ENCODE measurements around the gene HRH1.
"Not testable (repeated sequence)": the region's sequence is repeated elsewhere in the genome, so short reads cannot be mapped to it uniquely, and the experiment has no call there.

Gene HRH1

GRCh38 chr3:11140713-11141104 lies 13.6 kb upstream of the HRH1 start:
- in situ Hi-C loops (cut with HindIII; ENCODE audit: low sequenced_read_pairs) = loop anchor here (5.0 kb wide), 1 partner anchor 62 kb away; no protein-coding TSS in a partner anchor

- in situ Hi-C loops (cut with HindIII; ENCODE audit: low sequenced_read_pairs) = loop anchor here (5.0 kb wide), 1 partner anchor 59 kb away; no protein-coding TSS in a partner anchor
Measured at GRCh38 chr3:11143476-11143875, 10.8 kb upstream of the HRH1 start.

- in situ Hi-C loops (cut with HindIII; ENCODE audit: low sequenced_read_pairs) = loop anchor here (5.0 kb wide), 1 partner anchor 57 kb away; no protein-coding TSS in a partner anchor
Measured at GRCh38 chr3:11144996-11145395, 9.3 kb upstream of the HRH1 start.

GRCh38 chr3:11145888-11146287 lies 8.4 kb upstream of the HRH1 start:
- in situ Hi-C loops (cut with HindIII; ENCODE audit: low sequenced_read_pairs) = no loop called here

- in situ Hi-C loops (cut with HindIII; ENCODE audit: low sequenced_read_pairs) = no loop called here
Measured at GRCh38 chr3:11146773-11147660, 7.3 kb upstream of the HRH1 start.

- in situ Hi-C loops (cut with HindIII; ENCODE audit: low sequenced_read_pairs) = no loop called here
Measured at GRCh38 chr3:11150256-11150655, 4.0 kb upstream of the HRH1 start.

GRCh38 chr3:11152301-11152700 lies 2.0 kb upstream of the HRH1 start:
- in situ Hi-C loops (cut with HindIII; ENCODE audit: low sequenced_read_pairs) = no loop called here

- in situ Hi-C loops (cut with HindIII; ENCODE audit: low sequenced_read_pairs) = no loop called here
Measured at GRCh38 chr3:11154953-11155325, 646 bp downstream of the HRH1 start.

GRCh38 chr3:11155341-11156025 lies 1.2 kb downstream of the HRH1 start:
- in situ Hi-C loops (cut with HindIII; ENCODE audit: low sequenced_read_pairs) = no loop called here

- in situ Hi-C loops (cut with HindIII; ENCODE audit: low sequenced_read_pairs) = no loop called here
Measured at GRCh38 chr3:11156026-11156410, 1.7 kb downstream of the HRH1 start.

GRCh38 chr3:11157421-11157820 lies 3.1 kb downstream of the HRH1 start:
- in situ Hi-C loops (cut with HindIII; ENCODE audit: low sequenced_read_pairs) = no loop called here

- in situ Hi-C loops (cut with HindIII; ENCODE audit: low sequenced_read_pairs) = no loop called here
Measured at GRCh38 chr3:11159421-11159904, 5.2 kb downstream of the HRH1 start.

GRCh38 chr3:11161666-11162065 lies 7.4 kb downstream of the HRH1 start:
- in situ Hi-C loops (cut with HindIII; ENCODE audit: low sequenced_read_pairs) = no loop called here

GRCh38 chr3:11162401-11163345 lies 8.4 kb downstream of the HRH1 start:
- in situ Hi-C loops (cut with HindIII; ENCODE audit: low sequenced_read_pairs) = no loop called here

- in situ Hi-C loops (cut with HindIII; ENCODE audit: low sequenced_read_pairs) = no loop called here
Measured at GRCh38 chr3:11164607-11165006, 10.3 kb downstream of the HRH1 start.

GRCh38 chr3:11165476-11165875 lies 11.2 kb downstream of the HRH1 start:
- in situ Hi-C loops (cut with HindIII; ENCODE audit: low sequenced_read_pairs) = no loop called here

- in situ Hi-C loops (cut with HindIII; ENCODE audit: low sequenced_read_pairs) = not testable (repeated sequence)
Measured at GRCh38 chr3:11166807-11167400, 12.6 kb downstream of the HRH1 start.

- in situ Hi-C loops (cut with HindIII; ENCODE audit: low sequenced_read_pairs) = no loop called here
Measured at GRCh38 chr3:11167590-11167989, 13.3 kb downstream of the HRH1 start.

GRCh38 chr3:11168406-11168805 lies 14.1 kb downstream of the HRH1 start:
- in situ Hi-C loops (cut with HindIII; ENCODE audit: low sequenced_read_pairs) = no loop called here
